Testis (tissue), 2 donors: Measurements from ENCODE around the gene IQCN.

Source experiments
- POLR2A ChIP-seq: fragments of 450-650 bp; IDR thresholded peaks from one replicate; pipeline ENCODE4 v1.6.1; 2017; ENCODE audit warnings: antibody characterized with exemption, mild to moderate bottlenecking, moderate library complexity
- TF ChIP-seq, protein P1 (sequence below), 3 experiments: fragments of 450-650 bp in 2 of 3; fragments of 200-600 bp in 1 of 3; sonication (generic) in 1 of 3; IDR thresholded peaks; one replicate each; pipeline ENCODE4 v1.5.1; 2016 to 2019; ENCODE audit warnings: antibody characterized with exemption in 3 of 3, mild to moderate bottlenecking in 2 of 3, moderate library complexity in 1 of 3

DNA sequence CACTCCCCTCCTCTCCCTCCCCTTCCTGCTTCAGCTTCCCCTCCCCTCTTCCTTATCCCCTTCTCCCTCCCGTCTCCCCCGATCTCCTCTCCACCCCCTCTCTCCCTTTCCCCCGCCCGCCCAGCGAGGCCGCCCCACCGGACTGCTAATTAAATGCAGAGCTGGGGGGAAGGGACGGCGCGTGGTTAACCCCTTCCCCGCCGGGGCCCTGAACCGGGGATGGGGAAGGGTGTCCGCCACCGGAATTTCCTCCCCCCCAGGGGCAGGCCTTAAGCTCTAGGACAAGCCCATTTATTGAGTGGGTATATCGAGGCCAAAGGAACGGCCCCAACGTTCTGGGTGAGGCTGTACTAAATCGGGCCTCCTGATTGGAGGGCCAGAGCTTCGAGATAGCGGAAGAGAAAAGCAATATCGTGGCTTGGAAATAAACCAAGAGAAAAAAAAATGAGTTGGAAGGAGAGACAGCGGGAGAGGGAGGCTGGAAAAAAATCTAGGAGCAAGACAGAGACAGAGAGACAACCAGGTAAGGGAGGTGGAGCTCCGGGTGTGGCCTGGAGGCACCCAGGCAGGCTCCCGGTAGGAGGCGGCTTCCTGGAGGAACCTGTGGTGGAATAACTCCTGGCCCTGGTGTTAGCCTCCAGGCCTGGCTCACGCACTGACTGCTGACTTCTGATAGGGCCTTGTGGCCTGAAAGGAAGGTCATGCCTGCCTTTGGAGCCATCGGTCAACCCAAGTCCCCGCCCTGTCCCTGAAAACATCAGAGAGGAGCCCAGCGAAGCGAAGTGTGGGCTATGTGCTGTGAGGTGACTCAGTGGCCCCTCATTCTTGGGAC is 18.8 kb upstream of the IQCN start:
- TF ChIP-seq, protein P1, sequence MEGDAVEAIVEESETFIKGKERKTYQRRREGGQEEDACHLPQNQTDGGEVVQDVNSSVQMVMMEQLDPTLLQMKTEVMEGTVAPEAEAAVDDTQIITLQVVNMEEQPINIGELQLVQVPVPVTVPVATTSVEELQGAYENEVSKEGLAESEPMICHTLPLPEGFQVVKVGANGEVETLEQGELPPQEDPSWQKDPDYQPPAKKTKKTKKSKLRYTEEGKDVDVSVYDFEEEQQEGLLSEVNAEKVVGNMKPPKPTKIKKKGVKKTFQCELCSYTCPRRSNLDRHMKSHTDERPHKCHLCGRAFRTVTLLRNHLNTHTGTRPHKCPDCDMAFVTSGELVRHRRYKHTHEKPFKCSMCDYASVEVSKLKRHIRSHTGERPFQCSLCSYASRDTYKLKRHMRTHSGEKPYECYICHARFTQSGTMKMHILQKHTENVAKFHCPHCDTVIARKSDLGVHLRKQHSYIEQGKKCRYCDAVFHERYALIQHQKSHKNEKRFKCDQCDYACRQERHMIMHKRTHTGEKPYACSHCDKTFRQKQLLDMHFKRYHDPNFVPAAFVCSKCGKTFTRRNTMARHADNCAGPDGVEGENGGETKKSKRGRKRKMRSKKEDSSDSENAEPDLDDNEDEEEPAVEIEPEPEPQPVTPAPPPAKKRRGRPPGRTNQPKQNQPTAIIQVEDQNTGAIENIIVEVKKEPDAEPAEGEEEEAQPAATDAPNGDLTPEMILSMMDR (IDR thresholded peaks at IDR 0.05), result peak in 1 of 3 experiments; percentile 14
- TF ChIP-seq POLR2A, result no peak
